VCaP (cell line): Measurements from ENCODE around the gene SLAMF1.
A peak's percentile ranks its signal among the peaks of the same experiment; 100 is the strongest.

Experiments used
- H3K27ac ChIP-seq: fragments of 450-650 bp; 2 replicates; pipeline ENCODE4 v1.5.1; 2017
- TF ChIP-seq, protein P1 (sequence below): fragments of 450-650 bp; conservative IDR thresholded peaks from 2 replicates; pipeline ENCODE4 v1.5.1; 2017; ENCODE audit warnings: mild to moderate bottlenecking, moderate library complexity

SLAMF1 gene

DNA sequence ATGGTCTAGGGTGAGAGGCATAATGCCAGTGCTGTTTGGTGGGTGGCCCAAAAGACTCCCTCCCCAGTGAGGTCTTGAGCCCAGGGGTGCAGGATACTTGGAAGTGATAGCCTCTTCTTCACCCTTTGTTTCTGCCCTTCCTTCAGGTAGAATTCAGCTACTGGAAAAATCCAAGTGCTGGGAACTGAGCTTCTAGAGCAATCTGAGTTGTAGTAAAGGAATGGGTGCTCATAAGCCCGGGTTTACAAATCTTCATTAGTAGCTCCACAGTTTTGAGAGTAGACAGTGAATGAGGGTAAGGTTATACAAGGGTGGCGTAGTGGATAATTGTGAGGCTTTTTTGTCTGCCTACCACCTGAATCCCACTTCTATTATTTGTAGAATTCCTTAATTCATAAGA is 38.3 kb downstream of the SLAMF1 start:
- TF ChIP-seq, protein P1, sequence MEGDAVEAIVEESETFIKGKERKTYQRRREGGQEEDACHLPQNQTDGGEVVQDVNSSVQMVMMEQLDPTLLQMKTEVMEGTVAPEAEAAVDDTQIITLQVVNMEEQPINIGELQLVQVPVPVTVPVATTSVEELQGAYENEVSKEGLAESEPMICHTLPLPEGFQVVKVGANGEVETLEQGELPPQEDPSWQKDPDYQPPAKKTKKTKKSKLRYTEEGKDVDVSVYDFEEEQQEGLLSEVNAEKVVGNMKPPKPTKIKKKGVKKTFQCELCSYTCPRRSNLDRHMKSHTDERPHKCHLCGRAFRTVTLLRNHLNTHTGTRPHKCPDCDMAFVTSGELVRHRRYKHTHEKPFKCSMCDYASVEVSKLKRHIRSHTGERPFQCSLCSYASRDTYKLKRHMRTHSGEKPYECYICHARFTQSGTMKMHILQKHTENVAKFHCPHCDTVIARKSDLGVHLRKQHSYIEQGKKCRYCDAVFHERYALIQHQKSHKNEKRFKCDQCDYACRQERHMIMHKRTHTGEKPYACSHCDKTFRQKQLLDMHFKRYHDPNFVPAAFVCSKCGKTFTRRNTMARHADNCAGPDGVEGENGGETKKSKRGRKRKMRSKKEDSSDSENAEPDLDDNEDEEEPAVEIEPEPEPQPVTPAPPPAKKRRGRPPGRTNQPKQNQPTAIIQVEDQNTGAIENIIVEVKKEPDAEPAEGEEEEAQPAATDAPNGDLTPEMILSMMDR, result no peak
- H3K27ac ChIP-seq, result no peak overlapping the region

DNA sequence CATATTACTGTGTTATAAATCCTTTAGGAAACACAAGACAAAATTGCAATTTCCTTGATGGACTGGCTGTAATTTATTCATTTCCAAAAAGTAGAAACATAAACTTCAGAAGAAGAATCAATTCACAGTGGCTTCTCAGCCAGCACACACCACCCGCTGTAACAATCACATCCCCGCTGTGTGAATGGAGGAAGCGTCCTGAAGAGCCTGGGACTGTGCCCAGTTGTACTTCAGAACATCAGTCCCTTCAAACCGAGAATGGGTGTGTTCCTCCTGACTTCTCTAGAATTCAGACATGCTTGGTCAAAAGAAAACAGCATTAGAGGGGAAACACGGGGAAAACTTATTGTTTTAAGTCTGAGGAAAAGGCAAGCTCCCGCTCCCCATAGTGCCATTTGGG is 38.8 kb downstream of the SLAMF1 start:
- no peak overlapping the region for H3K27ac ChIP-seq
- TF ChIP-seq, protein P1, result no peak

DNA sequence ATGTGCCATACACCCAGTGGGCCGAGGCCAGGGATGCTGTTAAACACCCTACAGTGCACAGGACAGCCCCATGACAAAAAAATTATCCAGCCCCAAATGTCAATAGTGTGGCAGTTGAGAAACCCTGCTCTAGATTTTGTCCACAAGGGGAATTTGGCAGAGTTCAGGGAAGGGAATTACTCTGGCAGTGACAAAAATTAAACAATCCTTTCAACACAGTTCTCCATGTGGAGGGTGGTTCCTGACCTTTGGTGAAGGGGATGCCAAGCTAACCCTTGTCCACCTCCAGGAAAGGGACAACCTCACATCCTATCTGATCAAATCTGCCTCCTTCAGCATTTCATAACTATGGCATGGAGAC is 39.2 kb downstream of the SLAMF1 start:
- TF ChIP-seq, protein P1, result no peak
- H3K27ac ChIP-seq, result no peak overlapping the region

DNA sequence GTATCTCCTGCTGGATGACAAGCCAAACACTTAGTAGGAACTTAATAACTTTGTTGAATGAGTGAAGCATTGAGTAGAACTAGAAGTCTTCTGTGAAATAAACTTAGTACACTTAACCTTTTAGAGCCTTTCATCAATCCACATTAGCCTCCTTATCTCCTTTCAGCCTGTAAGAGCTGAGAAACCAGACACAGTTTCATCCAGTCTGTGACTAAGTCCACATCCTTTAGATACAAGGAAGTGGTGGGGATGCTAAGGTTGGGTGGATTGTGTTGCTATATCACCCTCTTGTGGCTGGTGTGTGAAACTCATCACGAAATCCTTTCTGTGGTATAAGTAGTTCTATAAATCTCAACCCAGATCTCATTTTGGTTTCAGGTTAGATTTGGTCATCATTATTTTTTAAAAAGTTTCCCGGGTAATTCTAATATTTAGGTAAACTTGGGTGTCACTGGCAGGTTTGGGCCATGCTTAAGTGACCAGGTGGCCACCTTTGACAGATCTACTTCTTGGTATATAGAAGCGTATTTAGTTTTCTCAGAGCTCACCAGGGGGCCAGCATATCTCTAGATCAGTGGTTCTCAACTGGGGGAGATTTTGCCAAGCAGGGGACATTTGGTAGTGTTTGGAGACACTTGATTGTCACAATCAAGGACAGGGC is 39.7 kb downstream of the SLAMF1 start:
- no peak overlapping the region for H3K27ac ChIP-seq
- TF ChIP-seq, protein P1, result peak; percentile 84

DNA sequence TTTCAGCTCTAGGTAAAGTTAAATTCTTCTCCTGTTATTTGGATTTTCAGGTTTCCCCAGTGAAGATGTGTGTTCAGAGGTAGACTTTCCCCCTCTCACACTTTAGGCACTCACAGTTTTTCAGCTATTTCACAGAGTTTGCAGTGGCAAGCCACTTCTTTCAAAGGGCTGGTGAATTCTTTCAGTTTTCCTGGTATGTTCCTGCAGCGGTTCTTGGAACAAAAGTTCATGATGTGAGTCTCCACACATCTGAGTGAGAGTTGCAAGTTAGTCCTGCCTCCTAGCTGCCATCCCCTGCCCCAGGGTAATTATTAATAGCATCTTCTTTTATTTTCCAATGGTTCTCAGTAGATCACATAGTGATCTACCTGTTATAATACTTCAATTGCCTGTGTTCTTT is 40.2 kb downstream of the SLAMF1 start:
- TF ChIP-seq, protein P1, result no peak
- H3K27ac ChIP-seq, result no peak overlapping the region

DNA sequence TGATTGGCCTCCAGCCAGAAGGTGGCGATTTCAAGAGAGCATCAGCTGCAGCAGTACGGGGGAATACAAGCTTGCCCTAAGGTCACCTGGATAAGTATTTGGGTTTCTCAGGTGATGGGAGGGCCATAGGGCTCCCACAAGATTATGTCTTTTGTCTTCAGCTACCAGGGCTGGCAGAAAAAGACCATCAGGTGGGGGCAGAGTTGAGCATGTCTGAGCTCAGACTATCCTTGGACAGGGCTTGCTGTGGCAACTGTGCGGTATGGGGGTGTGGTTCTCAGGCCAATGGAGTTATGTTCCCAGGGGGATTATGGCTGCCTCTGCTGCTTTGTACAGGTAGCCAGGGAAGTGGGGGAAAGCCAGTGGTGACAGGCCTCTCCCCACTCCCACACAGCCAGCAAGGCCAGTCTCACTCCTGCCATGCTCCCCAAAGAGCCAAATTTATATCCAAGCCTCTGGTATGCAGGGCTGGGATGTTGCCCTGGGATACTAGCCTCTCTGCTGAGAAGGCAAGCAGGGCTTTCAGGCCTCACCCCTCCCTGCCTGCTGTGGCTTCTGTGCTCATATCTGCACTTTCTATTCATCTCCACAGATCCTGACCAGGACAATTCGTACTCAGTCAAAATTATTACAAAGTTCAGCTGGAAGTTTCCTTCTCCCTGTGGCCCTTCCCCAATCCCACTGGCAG is 40.9 kb downstream of the SLAMF1 start:
- no peak overlapping the region for H3K27ac ChIP-seq
- TF ChIP-seq, protein P1, result no peak

DNA sequence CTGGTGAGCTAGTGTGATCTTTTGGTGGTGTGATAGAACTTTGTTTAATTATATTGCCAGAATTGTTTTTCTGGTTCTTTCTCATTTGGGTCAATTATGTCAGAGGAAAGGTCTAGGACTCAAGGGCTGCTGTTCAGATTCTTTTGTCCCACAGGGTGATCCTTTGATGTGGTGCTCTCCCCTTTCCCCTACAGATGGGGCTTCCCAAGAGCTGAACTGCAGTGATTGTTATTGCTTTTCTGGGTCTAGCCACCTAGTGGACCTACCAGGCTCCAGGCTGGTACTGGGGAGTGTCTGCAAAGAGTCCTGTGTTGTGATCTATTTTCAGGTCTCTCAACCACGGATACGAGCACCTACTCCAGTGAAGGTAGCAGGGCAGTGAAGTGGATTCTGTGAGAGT is 41.6 kb downstream of the SLAMF1 start:
- TF ChIP-seq, protein P1, result no peak
- no peak overlapping the region for H3K27ac ChIP-seq
